GM19023 (cell line): ENCODE measurements around the gene TGFBR3.

ENCODE experiments used
- ATAC-seq: cut with Tn5 transposase; IDR thresholded peaks from one replicate; pipeline ENCODE4 v1.9.1; 2021; ENCODE audit warnings: mild to moderate bottlenecking, moderate library complexity; ENCODE audit not compliant: unreplicated experiment

Gene TGFBR3

DNA sequence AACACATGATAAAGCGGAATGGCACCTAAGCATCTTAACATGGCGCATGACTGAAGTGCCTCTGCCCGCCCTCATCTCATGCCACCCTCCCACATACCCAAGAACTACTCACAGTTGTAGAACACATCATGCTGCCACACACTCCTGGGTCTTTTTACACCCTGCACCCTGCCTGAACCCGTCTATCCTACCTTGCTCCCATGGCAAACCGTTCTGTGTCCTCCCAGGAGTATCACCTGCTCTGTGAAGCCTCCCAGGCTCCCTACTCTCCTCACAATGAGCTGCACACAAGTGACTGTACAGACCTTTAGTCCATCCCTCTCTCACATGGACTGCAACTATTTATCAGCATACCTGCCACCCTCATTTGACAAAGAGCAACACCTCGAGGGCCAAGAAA, 144.0 kb downstream of the TGFBR3 start:
- ATAC-seq, result no peak

DNA sequence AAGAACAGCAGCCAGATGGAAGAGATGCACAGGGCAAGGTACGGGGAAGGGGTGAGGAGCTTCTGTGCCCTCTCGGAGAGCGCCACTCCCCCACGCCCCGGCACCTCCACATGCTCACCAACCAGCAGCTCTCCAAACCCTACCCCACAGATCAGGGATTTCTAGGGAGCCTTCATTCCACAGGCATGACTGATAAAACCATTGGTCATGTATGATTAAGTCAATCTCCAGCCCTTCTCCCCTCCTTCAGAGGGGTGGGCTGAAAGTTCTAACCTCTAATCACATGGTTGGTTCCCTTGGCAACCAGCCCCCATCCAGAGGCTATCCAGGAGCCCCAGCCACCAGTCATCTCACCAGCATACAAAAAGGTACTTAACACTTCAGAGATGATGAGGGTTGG, 144.7 kb downstream of the TGFBR3 start:
- no peak for ATAC-seq

DNA sequence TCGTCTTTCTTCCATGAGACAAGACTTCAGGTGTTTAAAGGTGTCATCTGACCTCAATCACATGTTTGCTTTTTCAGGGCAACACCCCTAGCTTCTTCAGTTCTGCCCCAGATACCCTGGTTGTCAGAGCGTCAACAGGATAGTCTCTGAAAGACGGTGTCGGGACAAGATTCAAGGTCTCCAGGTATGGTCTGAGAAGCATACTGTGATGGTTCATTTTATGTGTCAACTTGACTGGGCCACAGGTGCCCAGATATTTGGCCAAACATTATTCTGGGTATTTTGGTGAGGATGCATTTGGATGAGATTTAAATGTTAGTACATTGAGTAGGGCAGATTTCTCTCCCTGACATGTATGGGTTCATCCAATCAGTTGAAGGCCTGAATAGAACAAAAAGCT, 148.3 kb downstream of the TGFBR3 start:
- ATAC-seq, result no peak

DNA sequence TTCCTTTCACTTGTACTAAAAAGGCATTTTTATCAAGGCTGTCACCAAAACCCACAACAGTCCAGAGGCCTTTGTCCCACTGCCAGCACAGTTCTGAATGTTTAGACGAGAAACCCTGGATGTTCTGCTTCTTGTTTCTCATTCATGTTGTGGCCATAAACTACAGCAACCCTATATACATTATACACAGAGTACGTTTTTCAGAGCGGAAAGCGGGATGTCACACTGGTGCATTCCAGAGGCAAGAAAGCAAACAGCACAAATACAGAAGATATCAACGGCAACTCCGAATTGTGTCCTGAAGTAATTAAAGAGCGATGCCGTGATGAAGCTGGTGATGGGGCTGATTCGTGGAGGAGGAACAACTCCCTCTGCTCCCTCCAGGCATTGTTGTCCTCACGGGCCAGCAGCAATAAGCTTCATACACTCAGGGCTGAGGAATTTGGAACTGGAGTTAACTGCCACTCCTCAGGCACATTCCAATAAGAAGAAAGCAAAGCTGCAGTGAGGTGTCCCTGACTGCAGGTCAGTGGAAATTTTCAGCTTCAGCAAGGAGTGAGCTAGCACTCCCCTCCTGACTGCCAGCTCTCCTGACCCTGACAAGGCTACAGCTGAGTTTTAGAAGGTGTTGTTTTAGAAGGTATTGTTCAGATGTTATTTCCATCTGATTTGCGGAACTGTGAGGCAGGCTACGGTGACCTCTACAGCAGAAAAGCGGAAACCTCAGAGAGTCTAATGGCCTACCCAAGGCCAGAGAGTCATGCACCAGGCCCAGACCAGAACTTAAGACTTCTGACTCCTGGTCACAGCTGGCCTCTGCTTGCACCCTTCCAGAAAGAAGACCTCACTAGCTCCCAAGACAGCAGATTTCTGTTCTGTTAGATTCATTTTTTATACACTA, 149.0 kb downstream of the TGFBR3 start:
- ATAC-seq, result no peak

DNA sequence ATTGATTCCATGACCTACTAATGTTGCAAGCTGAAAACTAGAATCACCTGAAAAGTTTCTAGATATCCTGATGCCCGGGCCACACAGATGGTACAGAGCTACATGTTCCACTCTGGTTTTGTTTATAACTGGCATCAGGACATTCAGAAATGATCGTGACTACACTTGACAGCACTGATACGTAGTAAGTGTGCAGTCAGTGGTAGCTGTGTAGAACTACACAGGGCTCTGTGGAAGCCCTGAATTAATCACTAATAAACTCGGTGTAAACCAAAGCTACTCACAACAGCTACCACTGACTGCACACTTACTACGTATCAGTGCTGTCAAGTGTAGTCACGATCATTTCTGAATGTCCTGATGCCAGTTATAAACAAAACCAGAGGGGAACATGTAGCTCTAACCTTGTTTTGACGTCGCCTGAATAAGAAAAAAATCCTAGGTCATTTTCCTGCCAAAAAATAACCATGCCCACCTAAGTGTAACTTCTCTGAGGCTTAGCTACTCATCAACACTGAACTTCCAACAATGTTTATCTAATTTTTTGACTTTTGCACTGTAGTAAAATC, 149.7 kb downstream of the TGFBR3 start:
- ATAC-seq, result no peak

DNA sequence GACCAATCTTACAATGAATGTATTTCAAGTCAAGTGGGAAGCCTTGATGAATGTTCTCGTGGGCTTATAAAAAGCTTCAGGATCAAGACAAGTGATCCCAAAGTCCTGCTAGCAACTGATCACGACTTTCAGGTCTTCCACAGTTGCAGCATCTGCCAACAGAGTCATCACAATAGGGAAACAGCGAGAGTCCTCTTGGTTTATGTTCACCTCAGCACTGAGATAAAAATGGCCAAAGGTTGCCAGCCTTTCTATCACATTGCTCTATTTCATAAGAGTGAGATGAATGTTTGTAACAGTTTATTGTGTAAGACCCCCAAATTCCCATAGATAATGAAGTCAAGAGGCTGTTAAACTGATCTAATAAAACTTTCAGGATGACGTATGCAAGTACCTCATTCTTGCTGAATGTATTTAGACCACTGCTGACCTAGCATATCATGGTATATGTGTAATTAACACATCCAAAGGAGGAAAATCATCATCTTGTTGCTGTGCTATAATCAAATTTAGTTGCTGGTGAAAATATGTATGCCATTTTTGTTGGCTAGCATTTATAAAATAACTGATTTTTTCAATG, 150.6 kb downstream of the TGFBR3 start:
- no peak for ATAC-seq

DNA sequence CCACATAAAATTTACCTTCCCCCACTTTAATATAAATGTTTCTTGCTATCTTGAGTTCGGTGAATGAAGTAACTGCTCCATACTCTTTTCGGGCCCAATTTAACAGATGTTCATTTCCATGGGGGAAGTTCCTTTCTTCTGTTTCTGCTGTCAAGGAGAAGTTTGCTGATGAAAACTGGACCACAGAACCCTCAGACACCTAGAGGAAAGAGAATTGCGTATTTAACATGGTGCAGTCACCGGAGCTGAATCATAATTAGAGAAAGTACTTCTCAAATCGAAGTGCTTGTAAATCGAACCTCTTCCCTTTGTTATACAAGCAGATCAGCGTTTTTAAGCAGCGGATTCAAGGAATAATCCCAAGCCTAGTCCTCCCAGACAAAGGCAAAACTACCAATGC, 151.2 kb downstream of the TGFBR3 start:
- no peak for ATAC-seq

DNA sequence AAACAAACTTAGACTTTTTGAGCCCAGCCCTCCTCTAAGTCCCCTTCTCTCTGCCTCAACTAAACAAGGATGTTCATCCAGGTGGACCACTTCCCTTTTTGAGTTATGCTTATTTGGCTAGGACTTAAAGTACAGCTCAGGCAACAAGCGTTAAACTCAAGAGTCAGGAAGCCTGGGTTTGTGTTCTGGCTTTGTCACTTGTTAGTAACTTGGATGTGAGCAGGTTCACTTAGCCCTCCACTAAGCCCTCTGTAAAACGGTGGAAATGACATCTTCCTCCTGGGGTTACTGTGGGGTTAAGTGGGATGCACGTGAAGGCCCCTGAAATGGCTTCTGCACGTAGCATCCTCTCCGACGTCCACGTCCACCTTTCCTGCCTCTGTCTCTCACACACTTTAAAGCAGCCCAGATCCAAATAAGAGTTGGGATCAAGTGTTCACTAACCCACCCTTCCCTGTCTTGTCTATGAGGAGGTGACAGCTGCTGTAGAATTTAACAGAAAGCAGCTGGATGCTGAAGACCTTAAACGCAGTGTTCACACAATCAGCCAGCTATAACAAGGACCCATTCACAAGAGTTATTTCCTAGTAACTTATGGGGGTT, 152.7 kb downstream of the TGFBR3 start:
- no peak for ATAC-seq

DNA sequence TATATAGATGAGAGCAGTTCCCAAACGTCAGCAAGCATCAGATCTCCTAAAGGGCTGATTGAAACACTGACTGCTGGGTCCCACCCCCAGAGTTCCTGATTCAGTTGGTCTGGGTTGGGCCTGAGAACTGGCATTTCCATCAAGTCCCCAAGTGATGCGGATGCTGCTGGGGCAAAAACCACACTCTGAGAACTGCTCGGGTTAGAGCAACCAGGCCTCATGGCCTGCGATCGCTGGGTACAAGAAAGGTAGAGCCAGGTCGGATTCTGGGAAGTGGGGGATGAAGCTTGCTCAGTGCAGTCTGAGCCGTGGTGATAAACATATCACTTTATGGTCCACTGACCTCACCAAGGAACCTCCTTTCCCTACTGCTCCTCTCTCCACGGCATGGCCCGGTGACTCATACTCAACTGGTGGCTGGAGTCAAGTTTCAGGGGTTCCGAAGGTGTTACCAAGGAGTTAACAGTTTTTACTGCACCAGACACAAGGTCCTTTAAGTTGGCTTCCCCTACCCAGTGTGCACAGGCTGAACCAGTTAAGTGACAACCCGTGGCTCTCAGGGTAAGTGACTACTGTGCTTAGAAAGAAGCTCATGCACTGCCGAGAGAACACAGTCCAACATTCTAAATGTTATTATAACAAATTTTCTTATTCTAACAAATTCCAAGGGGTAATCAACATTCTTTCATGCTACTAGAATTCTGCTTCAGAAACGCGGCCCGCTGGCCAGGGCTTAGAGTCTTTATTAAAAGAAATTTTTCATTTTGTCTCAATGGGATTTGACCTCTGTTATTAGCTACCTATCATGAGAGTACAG, 153.5 kb downstream of the TGFBR3 start:
- ATAC-seq, result no peak

DNA sequence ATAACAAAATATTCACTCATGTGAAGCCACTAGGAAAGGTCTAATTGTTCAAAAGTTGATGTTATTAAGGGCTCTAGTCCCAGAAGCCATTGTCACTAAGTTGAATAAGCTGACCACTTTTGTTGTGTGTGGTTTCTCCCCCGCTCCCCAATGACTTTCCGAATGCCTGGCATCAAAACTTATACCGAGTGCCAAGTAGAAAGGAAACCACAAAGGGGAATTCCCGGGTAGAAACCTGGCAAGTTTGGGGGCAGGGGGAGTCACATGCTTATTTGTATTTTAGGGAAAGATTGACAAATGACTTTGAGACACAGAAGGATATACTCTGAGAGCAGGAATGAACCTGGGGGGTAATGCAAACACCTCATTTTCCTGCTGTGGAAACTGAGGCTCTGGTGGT, 154.1 kb downstream of the TGFBR3 start:
- ATAC-seq, result no peak

DNA sequence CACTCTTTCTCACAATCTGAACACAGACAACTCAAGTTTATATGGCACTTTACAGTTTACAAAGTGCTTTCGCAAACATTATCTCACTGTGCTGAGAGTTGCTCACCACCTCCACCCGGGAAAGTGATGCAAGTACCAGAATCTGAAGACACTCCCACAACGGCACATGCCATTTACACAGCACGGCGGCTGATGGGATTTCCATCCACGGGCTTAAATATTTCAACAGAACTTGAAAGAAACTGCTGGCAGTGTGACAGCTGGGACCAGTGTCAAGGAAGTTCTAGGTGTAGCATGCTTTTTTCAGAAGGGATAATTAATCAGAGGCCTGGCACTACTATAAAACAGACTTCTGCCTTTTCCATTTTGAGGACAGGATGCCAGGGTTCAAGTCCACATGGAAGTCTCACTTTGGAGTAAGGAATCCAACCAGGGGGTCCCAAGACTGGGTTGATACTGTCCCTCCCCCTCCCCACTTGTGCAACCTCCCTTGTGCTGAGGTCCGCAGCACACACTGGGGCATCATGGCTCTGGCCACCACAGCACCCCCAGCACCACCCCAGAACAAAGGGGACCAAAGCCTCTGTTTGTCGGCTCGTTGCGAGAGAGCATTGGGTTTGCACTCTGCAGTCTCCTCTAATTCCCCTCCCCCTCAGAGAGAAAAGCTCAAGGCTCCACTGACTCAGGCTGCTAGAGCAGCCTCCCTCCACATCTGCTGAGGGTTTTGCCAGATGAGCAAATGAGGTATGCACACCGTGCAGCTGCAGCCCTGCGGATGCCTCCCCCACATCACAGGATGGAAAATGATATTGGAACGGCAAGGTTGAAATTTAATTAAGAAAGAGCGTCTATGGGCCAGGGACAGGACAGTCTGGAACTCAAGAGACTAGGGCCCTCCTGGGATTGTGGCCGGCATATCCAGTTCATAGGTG, 154.9 kb downstream of the TGFBR3 start:
- ATAC-seq, result no peak

DNA sequence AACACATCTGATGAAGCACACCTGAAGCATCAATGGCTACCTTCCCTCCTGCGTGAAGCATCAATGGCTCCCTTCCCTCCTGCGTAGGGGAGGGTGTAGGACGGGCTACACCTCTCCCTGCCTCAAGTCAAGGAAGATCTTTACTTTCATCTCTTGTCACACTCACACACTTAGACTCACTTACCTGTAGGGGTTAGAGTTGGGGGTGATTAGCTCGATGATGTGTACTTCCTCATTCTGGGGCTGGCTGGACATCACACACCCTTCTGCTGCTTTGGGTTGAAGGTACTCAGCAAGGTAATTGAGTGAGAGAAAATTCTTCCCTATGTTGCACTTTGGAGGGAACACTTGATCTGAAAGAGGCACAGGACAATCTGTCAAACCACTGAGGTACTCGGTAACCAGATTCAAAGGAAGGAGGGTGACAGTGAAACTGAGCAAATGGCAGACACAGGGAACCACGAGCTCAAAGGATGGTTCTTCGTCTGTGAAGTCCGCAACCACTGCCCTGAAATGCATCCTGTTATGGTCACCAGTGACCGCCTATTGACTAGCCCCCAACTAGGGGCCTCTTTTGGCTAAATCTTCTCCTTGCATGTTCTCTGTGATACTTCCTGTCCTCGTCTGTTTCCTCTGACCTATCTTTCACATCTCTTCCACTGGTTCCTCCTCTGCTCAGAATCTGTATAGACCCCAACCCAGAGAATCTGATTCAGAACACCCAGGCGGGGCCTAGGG, 156.2 kb downstream of the TGFBR3 start:
- no peak for ATAC-seq

DNA sequence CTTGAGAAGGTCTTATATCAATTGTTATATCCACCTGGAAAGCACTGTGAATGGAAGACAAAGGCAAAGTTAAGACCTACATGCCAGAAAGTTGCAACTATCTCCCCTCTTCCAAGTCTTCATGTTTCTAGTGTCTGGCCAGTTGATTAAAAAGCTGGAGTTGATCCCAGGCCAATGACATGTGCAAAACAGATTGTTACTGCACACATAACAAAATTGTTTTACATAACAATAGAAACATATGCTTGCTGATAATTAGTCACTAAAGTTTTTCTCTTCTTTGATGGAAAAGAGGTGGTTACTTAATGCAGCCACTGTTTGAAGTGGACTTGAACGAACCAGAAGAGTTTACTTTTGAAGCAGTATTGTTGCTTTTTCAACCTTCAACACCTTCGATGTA, 158.2 kb downstream of the TGFBR3 start:
- ATAC-seq, result no peak

DNA sequence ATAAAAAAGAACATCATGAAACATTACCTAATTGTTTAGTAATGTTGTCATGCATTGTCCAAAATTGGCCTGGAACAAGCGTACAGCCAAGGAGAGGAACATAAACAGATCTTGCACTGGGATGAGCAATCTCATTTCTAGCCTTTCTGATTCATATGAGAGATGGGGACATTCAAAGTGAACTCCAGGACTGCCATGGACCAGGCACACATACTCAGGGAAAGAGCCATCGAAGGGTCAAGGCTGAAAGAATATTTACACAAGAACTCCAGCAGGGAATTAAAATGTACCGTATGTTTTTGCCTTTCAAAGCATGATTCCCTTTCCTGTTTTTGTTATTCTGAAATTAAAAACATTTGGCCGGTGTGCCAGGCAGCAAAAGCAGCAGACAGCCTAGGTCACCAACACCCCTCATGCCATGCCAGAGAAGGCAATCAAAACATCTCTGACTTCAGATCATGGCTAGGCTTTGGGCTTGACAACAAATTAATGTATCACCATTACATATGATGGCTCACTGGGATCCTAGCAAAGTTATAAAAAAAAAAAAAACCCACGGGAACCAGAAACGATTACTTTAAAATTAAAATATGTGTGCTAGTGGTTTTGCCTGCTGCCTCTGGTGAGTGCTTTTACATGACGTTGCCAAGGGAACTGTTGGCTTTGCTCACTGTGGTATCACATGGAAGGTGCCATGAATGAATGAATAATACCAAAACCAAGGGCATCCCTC, 159.8 kb downstream of the TGFBR3 start:
- ATAC-seq, result no peak

DNA sequence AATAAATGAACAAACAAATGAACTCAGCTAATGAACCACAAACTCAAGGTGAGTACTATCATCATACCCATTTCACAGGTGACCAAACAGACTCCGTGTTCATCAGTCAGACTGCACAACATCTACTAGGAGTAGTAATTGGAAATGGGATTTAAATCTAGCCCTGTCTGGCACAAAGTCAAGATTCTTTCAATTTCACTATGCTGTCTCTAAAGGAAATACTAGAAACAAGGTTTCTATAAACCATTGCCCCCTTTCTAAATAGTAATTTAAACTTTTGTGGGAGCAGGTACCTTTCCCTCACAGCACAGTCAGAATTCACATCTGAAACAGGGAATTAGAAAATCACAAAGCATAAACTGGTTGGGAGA, 160.3 kb downstream of the TGFBR3 start:
- ATAC-seq, result no peak

DNA sequence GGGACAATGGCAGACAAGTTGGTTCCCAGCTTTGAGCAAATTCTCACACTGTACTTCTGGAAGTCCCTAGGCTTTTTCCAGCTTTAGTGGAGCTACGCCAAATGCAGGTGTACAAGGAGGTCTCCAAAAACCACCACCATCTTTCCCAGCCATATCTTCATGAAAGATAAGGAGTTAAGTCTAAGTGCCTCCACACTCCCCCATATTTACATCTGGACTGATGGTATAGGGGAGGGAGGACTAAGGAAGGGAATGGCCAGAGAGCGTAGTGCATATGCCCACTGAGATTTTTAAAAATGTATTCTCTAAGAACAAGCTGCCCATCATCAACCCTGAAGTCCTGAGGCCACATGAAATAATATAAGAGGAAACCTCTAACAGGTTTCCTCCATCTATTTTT, 161.3 kb downstream of the TGFBR3 start:
- ATAC-seq, result no peak

DNA sequence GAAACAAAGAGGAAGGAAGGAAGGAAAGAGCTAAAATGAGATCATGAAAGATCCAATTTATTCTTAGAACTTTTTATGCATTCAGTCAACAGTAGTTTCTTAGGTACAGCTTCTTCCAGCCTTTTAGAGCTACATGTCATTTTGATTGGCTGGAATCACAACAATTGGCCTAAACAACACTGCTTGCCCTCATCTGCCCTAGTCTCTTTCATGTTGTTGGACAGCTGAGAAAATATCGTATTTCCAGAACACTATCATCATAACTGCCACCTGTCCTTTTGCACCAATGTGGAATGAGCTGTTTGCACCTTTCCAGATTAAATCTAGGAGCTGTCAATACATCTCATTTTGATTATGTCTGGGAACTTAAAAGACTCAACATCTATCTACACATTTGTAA, 161.7 kb downstream of the TGFBR3 start:
- no peak for ATAC-seq

DNA sequence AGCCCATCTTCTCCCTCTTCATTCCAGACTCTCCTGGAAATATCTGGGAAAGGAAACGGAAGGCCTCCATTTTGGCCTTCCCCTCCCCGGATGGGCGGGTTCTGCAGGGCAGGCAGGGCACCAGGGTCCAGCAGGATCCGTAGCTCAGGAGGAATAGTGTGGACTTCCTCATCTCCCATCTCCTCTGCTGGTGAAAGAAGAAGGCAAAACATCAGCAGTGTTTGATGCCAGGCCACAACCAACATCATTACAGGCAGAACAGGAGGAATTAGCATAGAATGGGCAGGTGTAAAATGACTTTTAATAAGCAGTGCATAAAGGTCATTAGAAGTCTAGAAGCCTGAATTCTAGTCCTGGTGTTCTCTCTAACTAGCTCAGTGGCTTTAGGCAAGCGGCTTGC, 165.9 kb downstream of the TGFBR3 start:
- ATAC-seq, result no peak

DNA sequence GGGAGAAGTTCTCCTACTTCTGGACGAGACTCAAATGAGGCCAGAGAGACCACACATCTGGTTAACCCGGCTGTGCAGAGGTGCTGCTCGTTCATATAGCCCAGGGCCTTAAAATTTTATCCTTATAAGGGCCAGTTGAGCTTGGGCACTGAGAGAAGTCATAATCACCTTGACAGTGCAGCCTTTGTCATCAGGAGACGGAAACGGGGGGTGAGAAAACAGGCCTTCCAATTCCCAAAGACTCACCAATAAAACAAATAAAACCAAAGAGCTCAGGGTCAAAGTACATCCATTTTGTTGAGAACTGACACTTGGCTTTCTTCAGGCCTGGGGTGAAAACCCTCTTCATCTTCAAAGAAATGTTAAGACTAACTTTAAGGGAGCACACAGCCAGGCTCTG, 167.1 kb downstream of the TGFBR3 start:
- no peak for ATAC-seq
